DOHH2 (cell line): ENCODE measurements around the gene DZANK1.

Experiments used
- H3F3A ChIP-seq: fragments of 200-600 bp; sonication (generic), shearing (Covaris generic); 2 replicates; pipeline ENCODE4 v1.6.0; 2016; ENCODE audit warnings: antibody characterized with exemption, mild to moderate bottlenecking; ENCODE audit not compliant: control insufficient read depth, insufficient read depth
- H3K27ac ChIP-seq: fragments of 200-600 bp; sonication (generic); 2 replicates; pipeline ENCODE4 v1.5.1; 2014; ENCODE audit warnings: low read depth, mild to moderate bottlenecking, low read length, moderate library complexity
- H3K27me3 ChIP-seq: fragments of 200-600 bp; sonication (generic); 2 replicates; pipeline ENCODE4 v1.6.1; 2014; ENCODE audit warnings: mild to moderate bottlenecking, low read length, mixed read lengths; ENCODE audit not compliant: control insufficient read depth
- H3K36me3 ChIP-seq: fragments of 200-600 bp; sonication (generic); 2 replicates; pipeline ENCODE4 v1.6.1; 2014; ENCODE audit warnings: mild to moderate bottlenecking, low read length, moderate library complexity, mixed read lengths; ENCODE audit not compliant: control insufficient read depth
- H3K4me1 ChIP-seq: fragments of 200-600 bp; sonication (generic); 2 replicates; pipeline ENCODE4 v1.6.1; 2014; ENCODE audit warnings: mild to moderate bottlenecking, low read length, mixed read lengths; ENCODE audit not compliant: control insufficient read depth
- H3K4me2 ChIP-seq: fragments of 200-600 bp; sonication (generic); 2 replicates; pipeline ENCODE4 v1.6.0; 2014; ENCODE audit warnings: mild to moderate bottlenecking, low read length, moderate library complexity
- H3K4me3 ChIP-seq: fragments of 200-600 bp; sonication (generic); 2 replicates; pipeline ENCODE4 v1.5.1; 2014; ENCODE audit warnings: mild to moderate bottlenecking, low read length, mixed read lengths
- H3K79me2 ChIP-seq: fragments of 200-600 bp; sonication (generic); 2 replicates; pipeline ENCODE4 v1.6.1; 2014; ENCODE audit warnings: mild to moderate bottlenecking, low read length, mixed read lengths; ENCODE audit not compliant: control insufficient read depth
- H3K9me2 ChIP-seq: fragments of 200-600 bp; sonication (generic); replicated peaks from 2 replicates; pipeline ENCODE4 v1.6.1; 2014; ENCODE audit warnings: mild to moderate bottlenecking, low read length, mixed read lengths; ENCODE audit not compliant: control insufficient read depth
- H3K9me3 ChIP-seq: fragments of 200-600 bp; sonication (generic); 2 replicates; pipeline ENCODE4 v1.6.1; 2014; ENCODE audit warnings: antibody characterized with exemption, low read length, mixed read lengths; ENCODE audit not compliant: control insufficient read depth, insufficient read depth
- H4K20me1 ChIP-seq: fragments of 200-600 bp; sonication (generic); 2 replicates; pipeline ENCODE4 v1.6.0; 2014; ENCODE audit warnings: low read depth, mild to moderate bottlenecking, antibody characterized with exemption, low read length, moderate library complexity; ENCODE audit not compliant: control insufficient read depth, insufficient read depth
- EZH2phosphoT487 ChIP-seq: fragments of 200-600 bp; sonication (generic); IDR thresholded peaks from 2 replicates; pipeline ENCODE4 v1.6.1; 2017; ENCODE audit warnings: borderline replicate concordance, mild to moderate bottlenecking, antibody characterized with exemption, low read length, moderate library complexity, mixed read lengths
- TF ChIP-seq, protein P1 (sequence below): fragments of 200-600 bp; sonication (generic); IDR thresholded peaks from one replicate; pipeline ENCODE4 v1.5.1; 2014; ENCODE audit warnings: antibody characterized with exemption, mild to moderate bottlenecking, low read depth, low read length; ENCODE audit not compliant: poor library complexity, severe bottlenecking

DZANK1 gene

DNA sequence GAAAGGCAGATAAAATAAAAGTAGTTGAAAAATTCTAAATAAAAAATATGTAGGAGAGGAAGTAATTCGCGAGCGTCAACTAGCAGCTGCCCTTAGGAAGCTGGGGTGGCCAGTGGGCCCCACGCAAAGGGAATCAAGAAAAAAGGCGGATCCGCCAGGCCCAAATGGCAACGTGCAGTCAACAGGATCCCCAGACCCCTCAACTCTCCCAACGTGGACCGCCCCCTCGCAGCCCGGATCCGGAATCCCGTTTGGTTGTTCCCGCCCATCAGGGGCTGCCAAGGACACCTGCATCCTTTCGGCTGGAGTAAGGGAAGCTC is 296 bp downstream of the DZANK1 start:
- Histone ChIP-seq H3K9me2 (no peaks in the 10 kb centered on the region), H3K9me3 (no peaks in the 10 kb centered on the region), H3K27ac (no peak overlapping the region), H3K27me3 (no peaks in the 10 kb centered on the region), H3K4me3 (peak overlapping the region; percentile 100), H3K36me3 (peaks cover 19% of the 10 kb centered on the region; the same call in 1 of the 2 replicates), H3K4me1 (peaks cover 23% of the 10 kb centered on the region), H3K79me2 (peaks cover 37% of the 10 kb centered on the region), H3F3A (peaks cover 10% of the 10 kb centered on the region), H3K4me2 (peak overlapping the region; percentile 78), H4K20me1 (no peaks in the 10 kb centered on the region)
- TF ChIP-seq EZH2phosphoT487, result no peak
- TF ChIP-seq, protein P1, sequence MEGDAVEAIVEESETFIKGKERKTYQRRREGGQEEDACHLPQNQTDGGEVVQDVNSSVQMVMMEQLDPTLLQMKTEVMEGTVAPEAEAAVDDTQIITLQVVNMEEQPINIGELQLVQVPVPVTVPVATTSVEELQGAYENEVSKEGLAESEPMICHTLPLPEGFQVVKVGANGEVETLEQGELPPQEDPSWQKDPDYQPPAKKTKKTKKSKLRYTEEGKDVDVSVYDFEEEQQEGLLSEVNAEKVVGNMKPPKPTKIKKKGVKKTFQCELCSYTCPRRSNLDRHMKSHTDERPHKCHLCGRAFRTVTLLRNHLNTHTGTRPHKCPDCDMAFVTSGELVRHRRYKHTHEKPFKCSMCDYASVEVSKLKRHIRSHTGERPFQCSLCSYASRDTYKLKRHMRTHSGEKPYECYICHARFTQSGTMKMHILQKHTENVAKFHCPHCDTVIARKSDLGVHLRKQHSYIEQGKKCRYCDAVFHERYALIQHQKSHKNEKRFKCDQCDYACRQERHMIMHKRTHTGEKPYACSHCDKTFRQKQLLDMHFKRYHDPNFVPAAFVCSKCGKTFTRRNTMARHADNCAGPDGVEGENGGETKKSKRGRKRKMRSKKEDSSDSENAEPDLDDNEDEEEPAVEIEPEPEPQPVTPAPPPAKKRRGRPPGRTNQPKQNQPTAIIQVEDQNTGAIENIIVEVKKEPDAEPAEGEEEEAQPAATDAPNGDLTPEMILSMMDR, result no peak

GRCh38 chr20:18465536-18466200 is 1.2 kb downstream of the DZANK1 start:
- Histone ChIP-seq H3F3A (peaks cover 10% of the 10 kb centered on the region), H3K4me1 (peaks cover 23% of the 10 kb centered on the region), H4K20me1 (no peaks in the 10 kb centered on the region), H3K27me3 (no peaks in the 10 kb centered on the region), H3K9me2 (no peaks in the 10 kb centered on the region), H3K79me2 (peaks cover 35% of the 10 kb centered on the region), H3K36me3 (peaks cover 13% of the 10 kb centered on the region; the same call in 1 of the 2 replicates), H3K4me3 (peak overlapping the region; percentile 100), H3K9me3 (no peaks in the 10 kb centered on the region), H3K4me2 (peak overlapping the region; percentile 78), H3K27ac (no peak overlapping the region)
- TF ChIP-seq EZH2phosphoT487, result no peak

- no peaks in the 10 kb centered on the region for H3F3A ChIP-seq
- H4K20me1 ChIP-seq, result no peaks in the 10 kb centered on the region
- H3K27ac ChIP-seq, result no peak overlapping the region
- no peaks in the 10 kb centered on the region for H3K79me2 ChIP-seq
- TF ChIP-seq EZH2phosphoT487, result no peak
- TF ChIP-seq, protein P1, result no peak
- no peak overlapping the region for H3K4me3 ChIP-seq
- no peaks in the 10 kb centered on the region for H3K9me3 ChIP-seq
- H3K36me3 ChIP-seq, result no peaks in the 10 kb centered on the region
- H3K9me2 ChIP-seq, result no peaks in the 10 kb centered on the region
- no peak overlapping the region for H3K4me2 ChIP-seq
- H3K27me3 ChIP-seq, result no peaks in the 10 kb centered on the region
- H3K4me1 ChIP-seq, result no peaks in the 10 kb centered on the region
Observed at GRCh38 chr20:18456600-18456999, 10.2 kb downstream of the DZANK1 start.

DNA sequence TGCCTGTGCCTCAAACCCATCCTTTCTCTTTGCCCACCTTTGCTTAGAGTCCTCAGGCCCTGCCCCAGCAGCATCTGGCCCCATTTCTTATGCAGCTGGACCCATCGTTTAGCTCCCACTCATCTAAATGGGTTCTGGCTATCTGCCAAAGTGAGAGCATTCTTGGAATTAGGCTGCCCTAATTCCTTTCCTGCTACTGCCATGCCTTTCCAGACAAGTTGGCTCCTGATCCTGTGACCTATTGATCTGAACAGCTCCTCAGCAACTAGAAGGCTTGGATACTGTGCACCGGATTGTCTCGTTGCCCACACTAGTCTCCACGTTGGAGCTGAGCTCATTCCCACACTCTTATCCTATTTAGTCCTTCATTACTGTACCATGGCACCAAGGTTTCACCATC is 22.9 kb downstream of the DZANK1 start:
- Histone ChIP-seq H3K36me3 (no peaks in the 10 kb centered on the region), H3K79me2 (no peaks in the 10 kb centered on the region), H4K20me1 (no peaks in the 10 kb centered on the region), H3K9me2 (no peaks in the 10 kb centered on the region), H3K27me3 (no peaks in the 10 kb centered on the region), H3F3A (no peaks in the 10 kb centered on the region), H3K4me2 (no peak overlapping the region), H3K9me3 (no peaks in the 10 kb centered on the region), H3K4me1 (no peaks in the 10 kb centered on the region), H3K27ac (no peak overlapping the region), H3K4me3 (no peak overlapping the region)
- TF ChIP-seq, protein P1, result no peak
- TF ChIP-seq EZH2phosphoT487, result no peak
